GM18867 (cell line): ENCODE measurements around the gene GFPT1.
"Not testable (repeated sequence)": the region's sequence is repeated elsewhere in the genome, so short reads cannot be mapped to it uniquely, and the experiment has no call there.

ENCODE experiments used
- ATAC-seq: cut with Tn5 transposase; IDR thresholded peaks from one replicate; pipeline ENCODE4 v1.9.1; 2021; ENCODE audit warnings: mild to moderate bottlenecking, moderate library complexity; ENCODE audit not compliant: unreplicated experiment

GFPT1 gene

GRCh38 chr2:69386789-69387734, at the start of gene GFPT1:
TSS of gene GFPT1 (minus strand) at chr2:69387227. CDS start at chr2:69387071, 156 bp downstream.
- peak; percentile 83 for ATAC-seq

- peak; percentile 6 for ATAC-seq
Measured at GRCh38 chr2:69436596-69436937, 49.5 kb upstream of the GFPT1 start.

GRCh38 chr2:69434753-69435152, 47.7 kb upstream of the GFPT1 start:
- ATAC-seq, result no peak

GRCh38 chr2:69429491-69430183, 42.6 kb upstream of the GFPT1 start:
- ATAC-seq, result no peak

GRCh38 chr2:69428981-69429380, 42.0 kb upstream of the GFPT1 start:
- no peak for ATAC-seq

- no peak for ATAC-seq
Measured at GRCh38 chr2:69424419-69424818, 37.4 kb upstream of the GFPT1 start.

- no peak for ATAC-seq
Measured at GRCh38 chr2:69422198-69422597, 35.2 kb upstream of the GFPT1 start.

- not testable (repeated sequence) for ATAC-seq
Measured at GRCh38 chr2:69419111-69419510, 32.1 kb upstream of the GFPT1 start.

GRCh38 chr2:69416147-69416546, 29.1 kb upstream of the GFPT1 start:
- ATAC-seq, result no peak

- ATAC-seq, result no peak
Measured at GRCh38 chr2:69411120-69411519, 24.1 kb upstream of the GFPT1 start.

- no peak for ATAC-seq
Measured at GRCh38 chr2:69405306-69405705, 18.3 kb upstream of the GFPT1 start.

GRCh38 chr2:69400121-69400520, 13.1 kb upstream of the GFPT1 start:
- ATAC-seq, result no peak

GRCh38 chr2:69397234-69397633, 10.2 kb upstream of the GFPT1 start:
- no peak for ATAC-seq

- ATAC-seq, result no peak
Measured at GRCh38 chr2:69395866-69396265, 8.8 kb upstream of the GFPT1 start.

GRCh38 chr2:69393963-69394362, 6.9 kb upstream of the GFPT1 start:
- no peak for ATAC-seq

- ATAC-seq, result no peak
Measured at GRCh38 chr2:69390471-69390870, 3.4 kb upstream of the GFPT1 start.

- ATAC-seq, result no peak
Measured at GRCh38 chr2:69390001-69390400, 3.0 kb upstream of the GFPT1 start.

- ATAC-seq, result no peak
Measured at GRCh38 chr2:69389271-69389670, 2.2 kb upstream of the GFPT1 start.

- ATAC-seq, result no peak
Measured at GRCh38 chr2:69387770-69388481, 899 bp upstream of the GFPT1 start.

GRCh38 chr2:69386360-69386759, 667 bp downstream of the GFPT1 start:
- ATAC-seq, result peak; percentile 14

GRCh38 chr2:69385443-69386151, 1.4 kb downstream of the GFPT1 start:
- ATAC-seq, result no peak
